ENCODE data around the gene FZD7.

FZD7 gene

GRCh38 chr2:202014318-202014717 lies 19.3 kb upstream of the FZD7 start:
- no peak for DNase-seq

- no peak for DNase-seq
These were observed 18.9 kb upstream of the FZD7 start for GRCh38 chr2:202014759-202015211.

DNA sequence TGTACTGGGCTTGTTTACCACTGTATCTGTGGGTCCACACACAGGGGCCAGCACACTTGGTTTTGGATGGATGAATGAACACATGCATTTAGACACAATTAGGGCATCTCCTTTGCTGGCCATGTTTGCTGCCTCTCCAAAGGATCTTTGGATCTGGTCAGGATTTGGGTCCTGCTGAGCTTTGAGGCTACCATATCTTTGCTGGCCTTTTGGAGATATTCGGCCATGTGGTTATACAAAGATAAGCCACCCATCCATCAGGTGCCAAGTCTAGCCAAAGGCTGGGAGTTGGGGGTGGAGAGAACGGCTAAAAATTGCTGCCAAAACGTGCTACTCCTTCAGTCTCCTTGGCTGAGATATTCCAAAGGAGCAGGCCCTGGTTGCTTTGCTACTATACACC lies 18.2 kb upstream of the FZD7 start:
- no peak for DNase-seq

DNA sequence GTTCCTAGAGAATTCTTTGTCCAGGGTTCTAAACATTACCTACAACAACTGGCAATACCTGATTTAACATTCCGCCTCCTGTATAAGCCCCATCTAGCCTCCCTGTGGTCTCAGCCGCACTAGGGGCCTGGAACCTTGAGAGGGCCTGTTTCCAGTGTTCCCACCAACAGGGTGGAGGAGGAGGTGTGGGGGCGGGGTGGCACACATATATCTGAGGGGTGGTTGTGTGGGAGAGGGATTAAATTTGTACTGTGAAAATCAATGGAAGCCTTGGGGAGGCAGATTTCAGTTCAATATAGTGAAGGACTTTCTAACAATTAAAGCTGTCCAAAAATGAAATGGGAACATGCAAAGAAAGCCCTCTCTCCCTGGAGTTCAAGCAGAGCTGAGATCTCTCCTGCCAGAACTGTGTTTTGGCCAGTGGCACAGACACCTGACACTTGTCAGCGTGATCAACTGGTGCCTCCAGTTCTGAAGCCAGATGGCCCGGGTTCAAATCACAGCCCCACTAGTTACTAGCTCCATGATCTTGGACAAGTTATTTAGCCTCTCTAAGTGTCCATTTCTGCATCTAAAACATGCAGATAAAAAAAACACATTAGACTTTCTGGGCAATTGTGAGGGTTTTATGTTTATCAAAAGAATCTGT lies 17.0 kb upstream of the FZD7 start:
- DNase-seq = no peak

- no peak for DNase-seq
These were observed 15.7 kb upstream of the FZD7 start for GRCh38 chr2:202017940-202018339.

- no peak for DNase-seq
These were observed 14.7 kb upstream of the FZD7 start for GRCh38 chr2:202018950-202019349.

GRCh38 chr2:202019689-202020450 lies 13.8 kb upstream of the FZD7 start:
- DNase-seq = no peak

DNA sequence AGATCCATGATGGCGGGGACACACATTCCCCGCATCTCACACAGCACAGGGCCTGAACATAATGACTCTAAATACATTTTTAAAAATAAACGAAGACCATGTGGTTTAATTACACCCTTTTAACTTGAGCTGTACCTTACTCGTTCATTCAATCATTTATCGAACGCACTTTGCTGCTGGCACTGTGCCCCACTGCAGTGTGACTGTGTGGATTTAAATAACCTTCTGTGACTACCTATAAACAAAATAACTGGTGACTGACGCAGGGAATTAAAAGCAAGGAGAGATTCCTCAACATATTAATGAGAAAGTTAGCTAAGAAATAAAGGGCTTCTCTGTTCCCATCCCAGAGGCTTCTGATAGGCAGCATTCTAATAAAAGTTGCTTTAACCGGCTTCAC lies 10.9 kb upstream of the FZD7 start:
- DNase-seq = no peak

DNA sequence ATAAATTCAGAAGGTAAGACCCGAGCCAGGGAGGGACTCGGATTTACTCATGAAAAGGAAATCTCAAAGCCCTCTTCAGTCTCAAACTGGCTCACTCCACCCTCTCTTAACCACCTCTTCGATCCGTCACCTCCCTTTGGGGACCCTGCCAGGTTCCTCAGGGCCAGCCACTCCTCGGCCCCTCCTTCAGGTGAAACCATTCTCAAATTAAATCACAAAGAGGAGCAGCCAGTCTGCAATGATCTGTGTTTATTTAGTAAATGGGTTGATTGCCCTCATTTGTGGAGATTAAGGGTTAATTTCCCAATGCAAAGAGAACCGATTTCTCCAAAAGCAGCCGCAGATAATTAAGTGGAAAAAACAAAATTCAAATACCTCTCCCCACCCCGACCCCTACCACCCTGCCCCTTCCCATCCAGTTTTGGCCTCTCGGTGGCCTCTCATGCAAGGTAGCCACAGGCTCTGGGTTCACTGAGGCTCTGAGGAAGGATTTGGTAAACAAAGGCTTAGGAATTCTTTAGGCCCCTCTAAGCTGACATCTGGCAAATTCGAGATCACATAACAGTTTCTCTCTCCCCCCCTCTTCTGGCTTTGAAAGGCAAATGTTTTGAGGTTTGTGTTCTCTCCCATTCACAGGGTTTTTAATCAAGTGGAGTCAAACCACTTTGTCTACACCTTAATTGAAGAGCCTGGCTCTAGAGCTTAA lies 10.3 kb upstream of the FZD7 start:
- no peak for DNase-seq

DNA sequence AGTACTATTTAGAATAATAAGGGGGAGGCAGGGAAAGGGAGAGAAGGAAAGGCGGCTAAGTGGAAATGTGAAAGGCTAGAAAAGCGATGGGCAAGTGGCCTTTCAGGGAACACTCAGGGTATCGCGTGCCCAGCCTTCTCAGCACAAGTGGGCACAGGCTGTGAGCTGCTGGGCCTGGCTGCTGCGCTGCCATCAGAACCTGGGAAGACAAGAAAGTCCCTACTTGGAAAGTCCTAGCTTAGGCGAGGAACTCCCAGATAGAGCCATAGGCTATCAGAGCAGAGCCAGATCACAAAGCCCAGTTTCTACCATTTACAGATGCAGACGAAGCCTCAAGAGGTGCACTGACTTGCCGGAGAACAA lies 9.8 kb upstream of the FZD7 start:
- DNase-seq = no peak

DNA sequence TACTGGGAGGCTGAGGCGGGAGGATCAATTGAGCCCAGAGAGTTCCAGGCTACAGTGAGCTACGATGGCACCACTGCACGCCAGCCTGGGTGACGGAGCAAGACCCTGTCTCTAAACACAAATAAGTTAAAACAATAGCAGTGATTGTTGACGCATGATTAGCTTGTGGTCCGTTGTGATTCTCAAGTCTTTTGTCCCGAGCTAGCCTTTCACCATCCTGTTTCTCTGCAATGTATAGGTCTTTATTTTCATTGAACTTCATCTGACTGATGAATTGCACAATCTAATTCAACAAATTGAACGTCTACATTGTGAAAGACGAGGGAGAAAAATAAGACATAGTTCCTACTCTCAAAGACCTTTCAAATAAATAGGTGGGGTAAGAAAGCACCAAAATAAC lies 8.8 kb upstream of the FZD7 start:
- DNase-seq = no peak

DNA sequence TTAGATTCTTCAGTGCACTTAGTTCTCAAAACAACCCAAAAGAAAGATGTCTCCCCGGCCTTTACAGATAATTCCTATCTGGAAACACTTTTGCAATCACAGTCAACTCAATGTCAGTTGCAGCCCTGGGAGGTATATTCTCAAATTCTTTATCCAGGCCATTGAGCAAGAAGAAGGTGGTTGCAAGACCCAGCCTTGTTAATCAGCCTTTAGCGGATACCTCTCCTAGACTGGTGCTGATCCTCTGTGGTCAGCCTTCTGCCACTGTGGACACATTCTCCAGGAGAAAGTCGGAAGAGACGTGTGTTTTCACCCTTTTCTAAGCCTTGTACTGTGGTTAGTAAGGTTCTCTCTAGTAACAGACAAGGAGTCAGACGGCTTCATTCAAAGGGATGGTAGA lies 7.8 kb upstream of the FZD7 start:
- no peak for DNase-seq

DNA sequence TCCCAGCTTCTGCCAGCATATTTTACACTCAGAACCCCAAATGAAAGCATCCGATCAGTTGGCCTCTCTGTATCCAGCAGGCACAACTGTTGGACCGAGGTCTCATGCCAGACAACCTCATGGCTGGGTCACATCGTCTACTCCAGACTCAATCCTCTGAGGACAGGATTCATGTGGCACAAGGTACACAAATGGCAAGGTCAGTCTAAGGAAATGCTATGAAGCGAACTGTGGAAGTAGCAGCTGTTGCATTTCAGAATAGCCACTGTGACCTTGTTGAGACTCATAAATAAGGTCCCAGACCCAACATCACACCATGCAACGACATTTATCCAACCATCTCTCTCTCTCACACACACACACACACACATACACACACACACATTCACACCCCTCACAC lies 7.1 kb upstream of the FZD7 start:
- DNase-seq = no peak

GRCh38 chr2:202030691-202031090 lies 3.0 kb upstream of the FZD7 start:
- no peak for DNase-seq

GRCh38 chr2:202031246-202031951 lies 2.3 kb upstream of the FZD7 start:
- no peak for DNase-seq

- DNase-seq = peak; percentile 9 to 27
These were observed 774 bp upstream of the FZD7 start for GRCh38 chr2:202032846-202033316.

GRCh38 chr2:202034249-202035088 lies 814 bp downstream of the FZD7 start:
- DNase-seq = peak; percentile 14 to 57

GRCh38 chr2:202035089-202035940 lies 1.7 kb downstream of the FZD7 start:
- DNase-seq = peak; percentile 27 to 39

- DNase-seq = no peak
These were observed 2.3 kb downstream of the FZD7 start for GRCh38 chr2:202035941-202036372.

DNA sequence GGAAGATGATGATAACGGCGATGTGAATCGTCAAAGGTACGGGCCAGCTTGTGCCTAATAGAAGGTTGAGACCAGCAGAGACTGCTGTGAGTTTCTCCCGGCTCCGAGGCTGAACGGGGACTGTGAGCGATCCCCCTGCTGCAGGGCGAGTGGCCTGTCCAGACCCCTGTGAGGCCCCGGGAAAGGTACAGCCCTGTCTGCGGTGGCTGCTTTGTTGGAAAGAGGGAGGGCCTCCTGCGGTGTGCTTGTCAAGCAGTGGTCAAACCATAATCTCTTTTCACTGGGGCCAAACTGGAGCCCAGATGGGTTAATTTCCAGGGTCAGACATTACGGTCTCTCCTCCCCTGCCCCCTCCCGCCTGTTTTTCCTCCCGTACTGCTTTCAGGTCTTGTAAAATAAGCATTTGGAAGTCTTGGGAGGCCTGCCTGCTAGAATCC lies 3.0 kb downstream of the FZD7 start:
- no peak for DNase-seq

- DNase-seq = peak in 1 of 2 donors; percentile 10
These were observed 3.4 kb downstream of the FZD7 start for GRCh38 chr2:202037086-202037485.
